Activated gamma-delta T cell treated with Interleukin-2 at 50 U/mL for 16 hours (primary cell): ENCODE data around the gene BTG3.
A peak's percentile ranks its signal among the peaks of the same experiment; 100 is the strongest.

Source experiments
- DNase-seq: peaks from one replicate; pipeline ENCODE4 v3.0.0-alpha.2; 2020

BTG3 gene

GRCh38 chr21:17612565-17613241 is at the start of gene BTG3:
TSS of gene BTG3 (minus strand) at chr21:17612901. CDS start at chr21:17609144, 3,757 bp downstream.
- peak; percentile 78 for DNase-seq

- DNase-seq: no peak
Measured at GRCh38 chr21:17660862-17661261, 48.2 kb upstream of the BTG3 start.

GRCh38 chr21:17660452-17660851 is 47.8 kb upstream of the BTG3 start:
- DNase-seq: no peak

GRCh38 chr21:17658931-17659330 is 46.2 kb upstream of the BTG3 start:
- no peak for DNase-seq

GRCh38 chr21:17651526-17651925 is 38.8 kb upstream of the BTG3 start:
- no peak for DNase-seq

GRCh38 chr21:17650292-17650691 is 37.6 kb upstream of the BTG3 start:
- no peak for DNase-seq

GRCh38 chr21:17646790-17647189 is 34.1 kb upstream of the BTG3 start:
- no peak for DNase-seq

GRCh38 chr21:17644186-17644585 is 31.5 kb upstream of the BTG3 start:
- no peak for DNase-seq

GRCh38 chr21:17640821-17641220 is 28.1 kb upstream of the BTG3 start:
- DNase-seq: no peak

GRCh38 chr21:17636711-17637110 is 24.0 kb upstream of the BTG3 start:
- no peak for DNase-seq

- no peak for DNase-seq
Measured at GRCh38 chr21:17631195-17631594, 18.5 kb upstream of the BTG3 start.

- no peak for DNase-seq
Measured at GRCh38 chr21:17622018-17622417, 9.3 kb upstream of the BTG3 start.

GRCh38 chr21:17616831-17617230 is 4.1 kb upstream of the BTG3 start:
- no peak for DNase-seq

- DNase-seq: no peak
Measured at GRCh38 chr21:17613242-17613676, 558 bp upstream of the BTG3 start.

GRCh38 chr21:17612023-17612564 is 607 bp downstream of the BTG3 start:
- peak; percentile 4 for DNase-seq

GRCh38 chr21:17611414-17612022 is 1.2 kb downstream of the BTG3 start:
- peak; percentile 63 for DNase-seq

- DNase-seq: no peak
Measured at GRCh38 chr21:17610911-17611310, 1.8 kb downstream of the BTG3 start.

GRCh38 chr21:17609681-17610080 is 3.0 kb downstream of the BTG3 start:
- no peak for DNase-seq

- no peak for DNase-seq
Measured at GRCh38 chr21:17607684-17608083, 5.0 kb downstream of the BTG3 start.

- no peak for DNase-seq
Measured at GRCh38 chr21:17602874-17603273, 9.8 kb downstream of the BTG3 start.

- no peak for DNase-seq
Measured at GRCh38 chr21:17598437-17598836, 14.3 kb downstream of the BTG3 start.

- no peak for DNase-seq
Measured at GRCh38 chr21:17597680-17598079, 15.0 kb downstream of the BTG3 start.

- no peak for DNase-seq
Measured at GRCh38 chr21:17590430-17590829, 22.3 kb downstream of the BTG3 start.

GRCh38 chr21:17585875-17586450 is 26.7 kb downstream of the BTG3 start:
- DNase-seq: peak; percentile 5
